Activated T-helper 17 cell treated with anti-CD3 and anti-CD28 coated beads, Interleukin-2, amount 50 U/mL, for 72 hours (primary cell): ENCODE results near the gene CDC23. TPM values are rescaled to one million over a fixed set of nuclear protein-coding genes. Genes with fewer than 3 reads are reported as not detected.
A peak's percentile ranks its signal among the peaks of the same experiment; 100 is the strongest.
"Not testable (repeated sequence)": the region's sequence is repeated elsewhere in the genome, so short reads cannot be mapped to it uniquely, and the experiment has no call there.

Experiments
- ATAC-seq: fragments of 150-1000 bp; cut with Tn5 transposase; replicated peaks from 2 replicates; pipeline ENCODE4 v1.10.0; 2021; ENCODE audit warnings: mild to moderate bottlenecking, moderate library complexity
- H3K27ac Mint-ChIP-seq: one replicate; pipeline ENCODE4 v1.8.0; 2022; ENCODE audit warnings: mixed read lengths
- H3K27me3 Mint-ChIP-seq: one replicate; pipeline ENCODE4 v1.8.0; 2022; ENCODE audit warnings: mixed read lengths
- H3K36me3 Mint-ChIP-seq: one replicate; pipeline ENCODE4 v1.8.0; 2022; ENCODE audit warnings: low read depth, mild to moderate bottlenecking, mixed read lengths
- H3K4me1 Mint-ChIP-seq: one replicate; pipeline ENCODE4 v1.8.0; 2022; ENCODE audit warnings: mixed read lengths
- H3K4me3 Mint-ChIP-seq: one replicate; pipeline ENCODE4 v1.8.0; 2022; ENCODE audit warnings: mild to moderate bottlenecking, mixed read lengths
- H3K9me3 Mint-ChIP-seq: one replicate; pipeline ENCODE4 v1.8.0; 2022; ENCODE audit warnings: mixed read lengths
- total RNA-seq, 2 donors: library from RNA; stranded (reverse); gene quantifications; one replicate each; pipeline ENCODE4 v1.2.3, GENCODE V29; 2022

The CDC23 gene
- total RNA-seq, 2 donors from 2014 or later, result 27.8 to 42.3 TPM

DNA sequence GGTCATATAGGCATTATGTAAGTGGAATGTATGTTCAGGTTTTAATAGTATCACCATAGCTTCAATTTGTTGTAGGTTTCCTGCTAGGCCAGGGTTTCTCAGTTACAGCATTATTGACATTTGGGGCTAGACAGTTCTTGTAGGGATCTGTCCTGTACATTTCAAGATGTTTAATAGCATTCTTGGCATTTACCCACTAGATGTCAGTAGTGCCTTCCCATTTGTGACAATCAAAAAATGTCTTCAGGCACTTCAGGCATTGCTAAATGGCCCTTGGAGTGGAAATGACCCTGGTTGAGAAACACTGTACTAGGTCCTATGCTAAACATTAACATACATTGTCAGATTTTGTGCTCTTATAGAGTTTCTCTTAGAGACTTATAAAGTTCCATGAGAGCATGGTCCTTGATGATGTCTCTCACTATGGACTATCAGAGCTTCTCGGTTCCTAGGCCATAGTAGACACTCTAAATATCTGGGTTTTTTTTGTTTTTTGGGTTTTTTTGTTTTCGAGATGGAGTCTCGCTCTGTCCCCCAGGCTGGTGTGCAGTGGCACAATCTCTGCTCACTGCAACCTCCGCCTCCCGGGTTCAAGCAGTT is 32.8 kb downstream of the CDC23 start:
- Mint-ChIP-seq H3K36me3 (peaks cover 69% of the 10 kb centered on the region), H3K4me1 (peaks cover 4% of the 10 kb centered on the region), H3K27me3 (no peaks in the 10 kb centered on the region), H3K4me3 (no peak overlapping the region), H3K27ac (no peak overlapping the region), H3K9me3 (no peaks in the 10 kb centered on the region)
- ATAC-seq, result no peak

DNA sequence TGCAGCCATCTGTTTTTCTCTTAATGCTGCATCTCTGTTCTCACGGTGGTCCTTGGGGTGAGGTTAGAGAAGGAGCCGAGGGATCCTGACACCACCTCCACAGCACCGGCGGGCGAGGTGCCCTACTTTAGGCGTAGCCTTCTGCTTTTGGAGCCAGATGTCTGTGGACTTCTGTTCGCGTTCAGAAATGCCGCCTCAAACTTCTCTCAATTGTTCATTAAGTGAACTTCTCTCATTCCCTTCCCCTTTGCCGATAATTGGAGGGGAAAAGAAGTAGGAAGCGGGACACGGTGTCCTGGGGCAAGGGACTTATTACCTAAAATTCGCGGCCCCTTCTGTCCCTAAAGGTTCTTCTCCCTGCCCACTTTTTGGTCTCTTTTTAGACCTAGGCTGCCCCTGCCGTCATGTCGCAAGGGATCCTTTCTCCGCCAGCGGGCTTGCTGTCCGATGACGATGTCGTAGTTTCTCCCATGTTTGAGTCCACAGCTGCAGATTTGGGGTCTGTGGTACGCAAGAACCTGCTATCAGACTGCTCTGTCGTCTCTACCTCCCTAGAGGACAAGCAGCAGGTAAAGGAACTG is 33.8 kb downstream of the CDC23 start:
- no peak for ATAC-seq
- no peak overlapping the region for H3K27ac Mint-ChIP-seq
- peaks cover 4% of the 10 kb centered on the region for H3K4me1 Mint-ChIP-seq
- no peaks in the 10 kb centered on the region for H3K27me3 Mint-ChIP-seq
- no peak overlapping the region for H3K4me3 Mint-ChIP-seq
- H3K36me3 Mint-ChIP-seq, result peaks cover 69% of the 10 kb centered on the region
- no peaks in the 10 kb centered on the region for H3K9me3 Mint-ChIP-seq

DNA sequence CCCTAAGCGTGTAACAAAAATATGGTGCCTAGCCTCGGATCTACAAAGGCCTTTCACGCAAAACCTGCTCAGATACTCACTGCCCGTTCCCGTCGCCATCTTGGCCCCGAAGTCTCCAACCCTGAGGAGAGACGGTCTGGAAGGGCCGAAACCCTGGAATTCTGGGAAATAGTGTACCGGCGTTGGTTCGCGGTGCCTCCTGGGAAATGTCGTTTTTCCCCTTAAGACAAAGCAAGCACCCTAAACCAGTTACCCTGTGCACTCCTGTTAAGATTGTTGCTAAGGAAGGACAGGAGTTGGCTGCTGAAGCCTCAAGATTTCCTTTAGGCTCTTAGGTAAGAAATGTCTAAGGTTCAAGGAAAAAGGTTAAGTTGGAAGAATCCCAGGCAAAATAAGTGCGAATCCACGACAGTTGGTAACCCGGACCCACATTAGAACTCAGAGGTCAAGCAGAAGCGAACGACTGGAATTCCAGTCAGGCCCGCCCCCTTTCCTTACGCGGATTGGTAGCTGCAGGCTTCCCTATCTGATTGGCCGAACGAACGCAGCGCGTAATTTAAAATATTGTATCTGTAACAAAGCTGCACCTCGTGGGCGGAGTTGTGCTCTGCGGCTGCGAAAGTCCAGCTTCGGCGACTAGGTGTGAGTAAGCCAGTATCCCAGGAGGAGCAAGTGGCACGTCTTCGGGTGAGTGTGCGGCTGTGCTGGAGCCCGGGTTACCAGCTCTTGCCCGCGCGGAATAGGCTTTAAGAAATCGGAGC is 34.4 kb downstream of the CDC23 start, which contains the start of the genes BRD8 and KIF20A:
TSS of gene BRD8 (minus strand) at position 115 of the 761 bp plus-strand sequence. CDS start at position 99, 16 bp downstream.
TSS of gene KIF20A (plus strand) at position 597 of the 761 bp plus-strand sequence. CDS start 569 bp downstream, outside the sequence.
- no peak within 1 kb of the TSS for H3K4me3 Mint-ChIP-seq
- H3K27me3 Mint-ChIP-seq, result no peaks in the 10 kb centered on the region
- peaks cover 4% of the 10 kb centered on the region for H3K4me1 Mint-ChIP-seq
- H3K9me3 Mint-ChIP-seq, result no peaks in the 10 kb centered on the region
- ATAC-seq, result peak; percentile 93
- H3K36me3 Mint-ChIP-seq, result peaks cover 69% of the 10 kb centered on the region
- no peak within 1 kb of the TSS for H3K27ac Mint-ChIP-seq

DNA sequence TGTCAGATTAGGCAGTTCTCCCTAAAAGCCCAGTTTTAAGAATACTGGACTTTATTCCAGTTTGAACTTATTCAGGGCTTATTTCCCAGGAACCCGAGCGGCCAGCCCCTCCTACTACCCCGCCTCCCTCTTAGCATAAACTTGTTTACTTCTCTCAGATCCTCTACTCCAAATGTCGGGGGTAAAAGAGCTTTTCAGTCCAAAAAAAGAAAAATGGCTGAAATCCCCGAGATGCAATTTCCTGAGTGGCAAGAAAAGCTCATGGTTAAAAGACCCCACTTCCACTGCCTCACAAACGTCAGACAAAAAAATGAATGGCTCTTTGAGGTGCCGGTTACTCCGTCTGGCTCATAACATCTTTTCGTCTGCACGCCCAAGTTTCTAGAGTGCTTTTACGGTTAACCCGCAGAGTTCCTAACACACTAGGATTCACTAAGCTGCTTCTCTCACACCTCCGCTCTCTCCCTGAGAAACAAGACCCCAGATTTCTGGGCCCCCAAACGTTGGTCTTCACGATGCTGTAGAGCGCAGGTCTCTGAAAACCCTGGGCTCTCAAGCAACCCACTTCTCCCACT is 35.1 kb downstream of the CDC23 start:
- H3K9me3 Mint-ChIP-seq, result no peaks in the 10 kb centered on the region
- no peak overlapping the region for H3K4me3 Mint-ChIP-seq
- ATAC-seq, result no peak
- H3K36me3 Mint-ChIP-seq, result peaks cover 69% of the 10 kb centered on the region
- peaks cover 4% of the 10 kb centered on the region for H3K4me1 Mint-ChIP-seq
- H3K27ac Mint-ChIP-seq, result no peak overlapping the region
- H3K27me3 Mint-ChIP-seq, result no peaks in the 10 kb centered on the region

DNA sequence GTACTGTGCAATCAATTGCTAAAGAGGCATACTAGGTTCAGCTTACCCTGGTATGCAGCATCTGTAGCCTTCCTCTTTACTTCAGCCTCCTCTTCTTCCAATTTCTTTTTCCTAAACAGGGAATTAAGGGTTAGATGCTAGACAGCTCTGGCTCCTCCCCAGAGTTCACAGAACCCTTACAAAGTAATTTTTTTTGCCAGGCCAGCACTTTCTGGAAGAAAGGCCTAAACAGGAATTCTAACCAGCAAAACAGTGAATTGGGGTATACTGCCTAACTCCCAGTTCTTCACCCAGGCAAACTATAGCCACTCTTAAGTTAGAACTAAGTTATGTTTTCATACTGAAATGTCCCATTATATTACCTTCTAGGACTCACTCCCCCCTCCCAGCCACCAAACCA is 42.8 kb downstream of the CDC23 start:
- Mint-ChIP-seq H3K27ac (no peak overlapping the region), H3K4me1 (no peaks in the 10 kb centered on the region), H3K9me3 (no peaks in the 10 kb centered on the region), H3K27me3 (no peaks in the 10 kb centered on the region), H3K4me3 (no peak overlapping the region), H3K36me3 (peaks cover 100% of the 10 kb centered on the region)
- ATAC-seq, result no peak

DNA sequence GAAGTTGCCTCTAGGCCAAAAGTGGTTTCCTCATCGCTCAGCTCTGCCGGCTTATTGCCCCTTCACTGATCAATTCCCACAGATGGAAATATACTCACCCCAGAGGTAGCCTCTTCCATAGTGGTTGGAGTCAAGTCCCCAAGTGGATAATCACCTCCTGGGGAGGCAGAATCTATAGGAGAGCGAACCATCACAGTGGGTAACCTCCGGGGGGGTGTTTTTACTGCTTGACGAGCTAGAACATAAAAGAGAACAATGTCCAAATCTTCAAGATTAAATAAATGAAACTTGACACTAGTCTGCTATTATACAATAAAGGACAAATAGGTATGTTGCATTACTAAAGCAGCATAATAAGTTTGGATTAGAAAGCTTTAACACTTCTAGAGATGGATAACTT is 44.0 kb downstream of the CDC23 start:
- Mint-ChIP-seq H3K4me1 (no peaks in the 10 kb centered on the region), H3K9me3 (no peaks in the 10 kb centered on the region), H3K4me3 (no peak overlapping the region), H3K27me3 (no peaks in the 10 kb centered on the region), H3K36me3 (peaks cover 100% of the 10 kb centered on the region), H3K27ac (no peak overlapping the region)
- ATAC-seq, result no peak

DNA sequence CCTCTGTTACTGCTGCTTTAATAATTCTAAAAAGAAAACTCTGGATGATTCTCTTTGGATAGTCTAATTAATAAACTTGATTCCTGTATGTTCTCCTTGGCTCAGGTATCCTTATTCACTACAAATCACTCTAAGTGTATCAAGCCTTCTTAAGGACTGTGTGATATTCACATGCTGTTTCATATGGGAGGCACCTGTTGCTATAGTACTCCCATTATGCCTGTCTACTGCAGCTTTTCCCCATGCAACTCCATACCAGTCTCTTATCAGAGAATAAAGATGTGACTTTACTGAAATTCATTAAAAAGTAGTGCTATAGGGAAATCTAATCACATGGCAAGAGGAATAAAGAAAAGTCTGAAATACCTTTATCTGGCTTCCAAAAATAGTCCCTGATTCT is 49.4 kb downstream of the CDC23 start:
- Mint-ChIP-seq H3K27ac (no peak overlapping the region), H3K9me3 (no peaks in the 10 kb centered on the region), H3K4me1 (no peaks in the 10 kb centered on the region), H3K4me3 (no peak overlapping the region), H3K36me3 (peaks cover 100% of the 10 kb centered on the region), H3K27me3 (no peaks in the 10 kb centered on the region)
- no peak for ATAC-seq

DNA sequence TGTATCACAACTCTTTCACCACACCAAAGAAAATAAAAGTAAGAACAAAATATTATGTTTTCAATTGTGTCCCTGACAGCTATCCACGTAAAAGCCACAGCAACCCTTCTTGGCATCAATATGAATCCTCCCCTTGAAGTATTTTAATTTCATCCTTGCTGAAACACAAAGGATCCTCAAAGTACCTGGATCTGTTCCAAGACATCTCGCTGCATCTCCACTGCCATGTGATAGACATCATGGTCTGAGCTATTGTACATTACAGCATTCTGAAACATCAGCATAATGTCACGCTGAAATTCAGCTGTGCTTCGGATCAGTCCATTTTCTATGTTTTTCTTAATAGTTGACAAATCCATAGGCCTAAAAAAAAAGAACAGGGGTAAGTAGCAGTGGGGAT is 52.4 kb downstream of the CDC23 start:
- Mint-ChIP-seq H3K4me1 (no peaks in the 10 kb centered on the region), H3K27me3 (no peaks in the 10 kb centered on the region), H3K9me3 (no peaks in the 10 kb centered on the region), H3K27ac (no peak overlapping the region), H3K36me3 (peaks cover 96% of the 10 kb centered on the region), H3K4me3 (no peak overlapping the region)
- ATAC-seq, result no peak

DNA sequence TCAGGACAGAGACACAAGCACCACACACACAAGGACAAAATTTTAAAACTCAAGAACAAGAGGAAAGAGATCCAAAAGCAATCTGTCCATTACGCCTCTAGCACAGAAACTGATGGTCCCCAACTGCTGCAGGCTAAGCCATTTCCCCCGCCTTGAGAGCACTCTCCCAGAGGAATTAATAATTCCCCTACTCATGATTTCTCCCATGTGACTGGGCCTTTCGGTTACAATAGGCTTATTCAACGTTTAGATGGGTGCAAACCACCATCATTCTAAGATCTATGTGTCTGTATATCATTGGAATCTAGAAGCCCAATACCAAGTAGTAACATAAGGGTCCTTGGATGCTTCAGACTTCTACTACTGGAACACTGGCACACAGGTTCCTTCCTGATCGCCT is 53.5 kb downstream of the CDC23 start:
- H3K27ac Mint-ChIP-seq, result no peak overlapping the region
- no peak overlapping the region for H3K4me3 Mint-ChIP-seq
- no peaks in the 10 kb centered on the region for H3K9me3 Mint-ChIP-seq
- H3K36me3 Mint-ChIP-seq, result peaks cover 86% of the 10 kb centered on the region
- no peaks in the 10 kb centered on the region for H3K27me3 Mint-ChIP-seq
- H3K4me1 Mint-ChIP-seq, result no peaks in the 10 kb centered on the region
- no peak for ATAC-seq

DNA sequence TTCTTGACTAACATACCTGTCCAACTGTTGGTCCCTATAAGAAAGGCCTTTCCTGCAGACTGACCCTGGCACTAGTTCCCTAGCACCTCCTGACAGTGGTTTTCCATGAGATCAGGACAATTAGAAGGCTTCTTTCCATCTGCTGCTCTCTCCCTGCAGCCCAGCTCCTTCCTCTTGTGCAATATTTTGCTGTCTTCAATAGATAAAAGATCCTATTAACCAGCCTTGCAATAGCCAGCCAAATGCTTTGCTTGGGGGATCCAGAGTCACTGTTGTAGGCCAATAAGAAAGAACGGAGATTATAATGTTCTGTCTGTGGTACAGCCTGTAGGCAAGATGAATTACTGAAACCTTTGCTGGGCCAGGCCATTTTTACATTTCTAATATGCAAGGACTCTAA is 55.5 kb downstream of the CDC23 start:
- Mint-ChIP-seq H3K27me3 (no peaks in the 10 kb centered on the region), H3K4me1 (no peaks in the 10 kb centered on the region), H3K36me3 (peaks cover 66% of the 10 kb centered on the region), H3K4me3 (no peak overlapping the region), H3K27ac (no peak overlapping the region), H3K9me3 (no peaks in the 10 kb centered on the region)
- ATAC-seq, result no peak

DNA sequence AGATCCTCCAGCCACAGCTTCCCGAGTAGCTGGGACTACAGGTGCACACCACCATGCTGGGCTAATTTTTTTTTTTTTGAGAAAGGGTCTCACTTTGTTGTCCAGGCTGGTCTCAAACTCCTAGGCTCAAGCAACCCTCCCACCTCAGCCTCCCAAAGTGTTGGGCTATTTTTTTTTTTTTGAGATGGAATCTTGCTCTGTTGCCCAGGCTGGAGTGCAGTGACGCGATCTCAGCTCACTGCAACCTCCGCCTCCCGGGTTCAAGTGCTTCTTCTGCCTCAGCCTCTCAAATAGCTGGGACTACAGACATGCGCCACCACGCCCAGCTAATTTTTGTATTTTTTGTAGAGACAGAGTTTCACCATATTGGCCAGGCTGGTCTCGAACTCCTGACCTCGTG is 57.1 kb downstream of the CDC23 start:
- not testable (repeated sequence) for ATAC-seq, H3K4me1 Mint-ChIP-seq, H3K27me3 Mint-ChIP-seq, H3K9me3 Mint-ChIP-seq, H3K27ac Mint-ChIP-seq, H3K4me3 Mint-ChIP-seq
- H3K36me3 Mint-ChIP-seq, result peaks cover 49% of the 10 kb centered on the region

DNA sequence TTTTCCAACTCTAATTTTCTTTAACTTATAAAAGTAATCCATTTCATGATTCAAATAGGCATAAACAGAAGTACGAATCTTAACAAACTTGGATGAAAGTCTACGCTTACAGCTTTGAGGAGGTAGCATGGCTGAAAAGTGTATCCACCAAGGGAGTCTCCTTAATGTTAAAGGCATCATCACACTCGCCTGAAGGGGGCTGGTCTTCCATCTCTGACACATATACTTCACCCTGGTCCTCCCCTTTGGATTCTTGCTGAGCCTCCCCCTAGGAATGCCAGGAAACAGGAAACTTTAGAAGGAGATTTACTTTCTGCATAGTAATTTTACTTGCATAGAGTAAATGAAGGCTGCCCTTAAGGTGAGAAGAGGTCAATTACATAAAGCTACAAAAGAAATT is 63.6 kb downstream of the CDC23 start:
- Mint-ChIP-seq H3K27me3 (no peaks in the 10 kb centered on the region), H3K4me3 (no peak overlapping the region), H3K27ac (no peak overlapping the region), H3K4me1 (no peaks in the 10 kb centered on the region), H3K9me3 (no peaks in the 10 kb centered on the region), H3K36me3 (no peaks in the 10 kb centered on the region)
- ATAC-seq, result no peak

DNA sequence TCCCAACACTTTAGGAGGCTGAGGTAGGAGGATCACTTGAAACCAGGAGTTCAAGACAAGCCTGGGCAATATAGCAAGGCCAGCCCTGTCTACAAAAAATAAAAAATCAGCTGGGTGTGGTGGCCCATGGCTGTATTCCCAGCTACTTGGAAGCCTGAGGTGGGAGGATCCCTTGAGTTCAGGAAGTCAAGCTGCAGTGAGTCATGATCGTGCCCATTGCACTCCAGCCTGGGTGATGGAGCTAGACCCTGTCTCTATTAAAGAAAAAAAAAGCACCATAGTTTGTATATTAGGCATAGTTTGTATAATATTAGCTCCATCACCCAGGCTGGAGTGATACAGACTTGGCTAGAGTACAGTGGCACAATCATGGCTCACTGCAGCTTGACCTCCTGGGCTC is 64.3 kb downstream of the CDC23 start:
- Mint-ChIP-seq H3K4me1 (no peaks in the 10 kb centered on the region), H3K27ac (no peak overlapping the region), H3K4me3 (no peak overlapping the region), H3K27me3 (no peaks in the 10 kb centered on the region), H3K36me3 (no peaks in the 10 kb centered on the region), H3K9me3 (no peaks in the 10 kb centered on the region)
- ATAC-seq, result no peak

DNA sequence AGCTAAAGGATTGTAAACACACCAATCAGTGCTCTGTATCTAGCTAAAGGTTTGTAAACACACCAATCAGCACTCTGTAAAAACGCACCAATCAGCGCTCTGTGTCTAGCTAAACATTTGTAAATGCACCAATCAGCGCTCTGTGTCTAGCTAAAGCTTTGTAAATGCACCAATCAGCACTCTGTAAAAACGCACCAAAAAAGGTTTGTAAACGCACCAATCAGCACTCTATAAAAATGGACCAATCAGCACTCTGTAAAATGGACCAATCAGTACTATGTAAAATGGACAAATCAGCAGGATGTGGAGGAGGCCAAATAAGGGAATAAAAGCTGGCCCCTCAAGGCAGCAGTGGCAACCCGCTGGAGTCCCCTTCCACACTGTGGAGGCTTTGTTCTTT is 69.5 kb downstream of the CDC23 start:
- H3K4me1 Mint-ChIP-seq, H3K36me3 Mint-ChIP-seq, H3K9me3 Mint-ChIP-seq, H3K27me3 Mint-ChIP-seq, H3K27ac Mint-ChIP-seq, ATAC-seq, H3K4me3 Mint-ChIP-seq: not testable (repeated sequence)

DNA sequence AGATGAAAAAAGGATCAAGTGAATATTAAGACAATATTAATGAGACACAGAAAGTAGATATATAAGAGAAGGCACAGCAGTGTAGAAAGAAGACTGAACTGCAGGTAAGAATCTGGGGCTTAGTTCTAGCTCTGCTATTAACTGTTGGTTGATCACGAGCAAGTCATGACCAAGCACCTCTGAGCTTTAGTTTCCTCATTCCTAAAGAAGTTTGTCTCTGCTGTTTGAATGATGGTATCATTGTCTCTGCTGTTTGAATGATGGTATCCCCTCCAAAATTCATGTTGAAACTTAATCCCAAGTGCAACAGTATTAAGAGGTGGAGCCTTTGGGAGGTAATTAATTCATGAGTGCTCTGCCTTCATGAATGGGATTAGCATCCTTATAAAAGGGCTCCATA is 71.4 kb downstream of the CDC23 start:
- no peak overlapping the region for H3K4me3 Mint-ChIP-seq
- H3K27me3 Mint-ChIP-seq, result peaks cover 8% of the 10 kb centered on the region
- no peak overlapping the region for H3K27ac Mint-ChIP-seq
- no peaks in the 10 kb centered on the region for H3K9me3 Mint-ChIP-seq
- ATAC-seq, result no peak
- no peaks in the 10 kb centered on the region for H3K36me3 Mint-ChIP-seq
- no peaks in the 10 kb centered on the region for H3K4me1 Mint-ChIP-seq
